ENCODE measurements around the gene SHISA4. TPM values are rescaled to one million over a fixed set of nuclear protein-coding genes. Genes with fewer than 3 reads are reported as not detected.

SHISA4 gene
- total and polyA plus RNA-seq, 12 donors: 32.9 to 221 (median 77.9) TPM

DNA sequence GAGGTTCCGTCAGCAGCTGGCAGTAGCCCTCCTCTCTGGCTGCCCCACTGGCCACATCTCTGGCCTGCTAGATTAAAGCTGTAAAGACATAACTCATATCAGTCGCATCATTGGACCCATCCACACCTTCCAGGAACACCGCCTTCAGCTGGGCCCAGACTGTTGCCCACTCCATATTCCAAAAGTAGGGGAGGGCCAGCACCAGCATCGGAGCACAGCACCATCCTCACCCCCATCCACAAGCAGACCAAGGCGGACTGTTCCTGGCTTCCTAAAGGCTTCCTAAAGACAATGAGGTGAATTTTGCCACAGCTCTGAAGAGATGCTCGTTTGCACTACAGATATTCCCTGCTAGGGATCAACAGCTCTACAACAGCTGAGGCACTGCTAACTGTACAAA, 3.5 kb downstream of the SHISA4 start:
- TF ChIP-seq, protein P1, sequence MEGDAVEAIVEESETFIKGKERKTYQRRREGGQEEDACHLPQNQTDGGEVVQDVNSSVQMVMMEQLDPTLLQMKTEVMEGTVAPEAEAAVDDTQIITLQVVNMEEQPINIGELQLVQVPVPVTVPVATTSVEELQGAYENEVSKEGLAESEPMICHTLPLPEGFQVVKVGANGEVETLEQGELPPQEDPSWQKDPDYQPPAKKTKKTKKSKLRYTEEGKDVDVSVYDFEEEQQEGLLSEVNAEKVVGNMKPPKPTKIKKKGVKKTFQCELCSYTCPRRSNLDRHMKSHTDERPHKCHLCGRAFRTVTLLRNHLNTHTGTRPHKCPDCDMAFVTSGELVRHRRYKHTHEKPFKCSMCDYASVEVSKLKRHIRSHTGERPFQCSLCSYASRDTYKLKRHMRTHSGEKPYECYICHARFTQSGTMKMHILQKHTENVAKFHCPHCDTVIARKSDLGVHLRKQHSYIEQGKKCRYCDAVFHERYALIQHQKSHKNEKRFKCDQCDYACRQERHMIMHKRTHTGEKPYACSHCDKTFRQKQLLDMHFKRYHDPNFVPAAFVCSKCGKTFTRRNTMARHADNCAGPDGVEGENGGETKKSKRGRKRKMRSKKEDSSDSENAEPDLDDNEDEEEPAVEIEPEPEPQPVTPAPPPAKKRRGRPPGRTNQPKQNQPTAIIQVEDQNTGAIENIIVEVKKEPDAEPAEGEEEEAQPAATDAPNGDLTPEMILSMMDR (IDR thresholded peaks at IDR 0.05): no peak
- no peak for TF ChIP-seq POLR2A (IDR thresholded peaks at IDR 0.05)
- no peak for DNase-seq
- H3K36me3 ChIP-seq (replicated peaks in 1 of 2): no peaks in the 10 kb centered on the region
- H3K4me3 ChIP-seq: no peak overlapping the region
- peaks cover 15 to 27% of the 10 kb centered on the region in 2 donors for H3K4me1 ChIP-seq (replicated peaks in 1 of 2)
- no peaks in the 10 kb centered on the region for H3K9me3 ChIP-seq (replicated peaks in 1 of 3)
- intact Hi-C loops (cut with DNase I): loop anchor here (10.0 kb wide), 1 partner anchor 233 kb away; the partner anchor contains the start of gene GPR37L1 (in 2 of the 2)
- no peaks in the 10 kb centered on the region for H3K27me3 ChIP-seq
- H3K27ac ChIP-seq: peak overlapping the region in 1 of 5 donors; percentile 4
- WGBS, 4 donors: 90 to 93% (median 91%) methylated on average over 4 to 6 of the region's 6 CpGs

DNA sequence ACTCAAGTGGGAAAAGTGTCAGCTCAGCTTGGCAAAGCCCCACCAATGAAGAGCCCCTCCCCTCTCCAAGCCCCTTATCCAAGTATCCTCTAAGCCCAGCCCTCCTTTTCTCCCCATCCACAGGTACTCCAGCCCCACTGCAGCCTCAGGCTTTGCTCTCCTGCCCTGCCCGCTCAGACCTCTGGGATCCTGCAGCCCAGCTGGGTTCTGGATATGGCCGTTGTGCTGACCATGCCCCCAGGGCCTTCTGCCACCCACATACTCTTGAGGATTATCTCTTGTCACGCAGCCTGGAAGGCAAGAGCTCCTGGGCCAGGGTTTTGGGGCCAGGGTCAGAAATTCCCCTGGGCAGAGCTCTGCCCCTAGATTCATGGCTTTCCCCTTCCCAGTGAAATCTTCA, 4.7 kb downstream of the SHISA4 start:
- peaks cover 0 to 8% of the 10 kb centered on the region in 2 donors for H3K36me3 ChIP-seq (replicated peaks in 1 of 2)
- no peak overlapping the region for H3K4me3 ChIP-seq
- 48 to 74% (median 58%) methylated on average over 1 to 3 of the region's 3 CpGs for WGBS, 4 donors
- H3K4me1 ChIP-seq (replicated peaks in 1 of 2): peaks cover 8 to 15% of the 10 kb centered on the region in 2 donors
- H3K27me3 ChIP-seq: no peaks in the 10 kb centered on the region
- DNase-seq: no peak
- TF ChIP-seq POLR2A (IDR thresholded peaks at IDR 0.05): no peak
- TF ChIP-seq, protein P1 (IDR thresholded peaks at IDR 0.05): no peak
- H3K27ac ChIP-seq: peak overlapping the region in 1 of 5 donors; percentile 47
- intact Hi-C loops (cut with DNase I): loop anchor here (10.0 kb wide), 1 partner anchor 231 kb away; the partner anchor contains the start of gene GPR37L1 (in 2 of the 2)
- no peaks in the 10 kb centered on the region for H3K9me3 ChIP-seq (replicated peaks in 1 of 3)

DNA sequence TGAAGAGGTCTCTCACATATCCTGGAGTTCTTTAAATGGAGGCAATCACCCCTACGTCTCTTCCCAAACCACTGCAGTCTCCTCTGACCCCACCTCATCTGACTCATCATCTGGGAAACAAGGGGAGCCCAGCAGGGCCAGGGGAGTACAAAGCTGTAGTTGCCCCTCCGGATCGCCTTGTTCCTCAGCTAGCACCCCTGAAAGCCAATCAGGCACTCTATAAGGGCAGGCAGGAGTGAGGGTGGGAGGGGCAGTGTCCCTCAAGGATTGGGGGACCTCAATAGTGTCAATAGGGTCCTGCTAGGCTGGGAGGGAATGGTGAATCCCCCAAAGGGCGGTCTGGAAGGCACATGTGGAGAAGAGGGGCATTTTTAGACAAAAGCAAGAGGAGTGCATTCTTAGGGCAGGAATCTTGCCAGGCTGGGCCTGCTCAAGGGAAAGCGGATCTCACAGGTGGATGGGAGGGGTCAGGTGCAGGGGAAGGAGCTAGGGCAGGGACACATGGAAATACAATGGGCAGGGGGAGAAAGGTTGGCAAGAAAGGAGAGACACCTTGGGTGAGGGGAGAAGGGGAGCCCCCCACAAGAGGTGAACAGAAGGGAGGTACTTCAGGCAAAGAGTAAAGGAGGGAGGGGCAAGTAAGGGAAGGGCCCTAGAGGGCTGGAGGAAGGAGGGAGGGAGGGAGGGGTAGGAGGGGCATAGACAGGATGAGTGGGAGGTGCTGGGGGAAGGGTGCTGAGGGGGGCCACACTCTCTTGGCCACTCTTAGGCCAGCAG, 5.8 kb downstream of the SHISA4 start:
- H3K4me3 ChIP-seq: no peak overlapping the region
- peaks cover 2 to 12% of the 10 kb centered on the region in 2 donors for H3K4me1 ChIP-seq (replicated peaks in 1 of 2)
- intact Hi-C loops (cut with DNase I): loop anchor here (2.0 to 10.0 kb wide), 2 partner anchors 74 to 230 kb away; partner anchors contain the start of gene GPR37L1 (in 2 of the 2)
- H3K36me3 ChIP-seq (replicated peaks in 1 of 2): peaks cover 0 to 16% of the 10 kb centered on the region in 2 donors
- 81 to 85% (median 82%) methylated on average over 5 of the region's 5 CpGs for whole genome bisulfite sequencing, 4 donors
- H3K27me3 ChIP-seq: no peaks in the 10 kb centered on the region
- H3K27ac ChIP-seq: peak overlapping the region in 1 of 5 donors; percentile 63
- no peak for TF ChIP-seq POLR2A (IDR thresholded peaks at IDR 0.05)
- TF ChIP-seq, protein P1 (IDR thresholded peaks at IDR 0.05): no peak
- no peaks in the 10 kb centered on the region for H3K9me3 ChIP-seq (replicated peaks in 1 of 3)
- no peak for DNase-seq

DNA sequence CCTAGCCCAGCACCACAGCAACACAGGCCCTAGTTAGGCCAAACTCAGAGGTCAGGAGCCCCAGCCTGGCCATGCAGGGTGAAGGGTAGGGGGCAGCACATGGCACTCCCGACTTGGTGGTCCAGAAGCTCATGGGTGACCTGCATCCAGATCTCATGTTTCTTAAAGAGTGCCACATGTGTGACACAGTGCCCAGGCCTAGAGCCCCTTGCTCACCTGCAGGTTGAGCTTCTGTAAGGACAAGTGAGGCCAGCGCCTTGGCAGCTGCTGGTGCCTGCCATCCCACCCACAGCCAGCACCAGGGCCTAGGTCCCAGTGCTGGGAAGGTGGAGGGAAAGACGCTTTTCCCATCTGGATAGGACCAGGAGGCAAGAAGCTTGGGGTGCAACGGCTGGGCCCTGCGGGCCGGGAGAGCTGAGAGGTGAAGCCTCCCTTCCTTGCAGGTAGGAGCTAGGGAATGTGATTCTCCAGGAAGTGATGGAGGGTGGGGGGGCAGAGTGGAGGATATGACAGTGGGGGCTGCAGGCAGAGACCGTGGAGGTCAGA, 6.5 kb downstream of the SHISA4 start:
- H3K27me3 ChIP-seq: no peaks in the 10 kb centered on the region
- no peak for TF ChIP-seq POLR2A (IDR thresholded peaks at IDR 0.05)
- TF ChIP-seq, protein P1 (IDR thresholded peaks at IDR 0.05): no peak
- H3K9me3 ChIP-seq (replicated peaks in 1 of 3): no peaks in the 10 kb centered on the region
- DNase-seq: no peak
- H3K36me3 ChIP-seq (replicated peaks in 1 of 2): peaks cover 0 to 20% of the 10 kb centered on the region in 2 donors
- H3K4me3 ChIP-seq: no peak overlapping the region
- H3K27ac ChIP-seq: peak overlapping the region in 2 of 5 donors; percentile 46 to 63
- H3K4me1 ChIP-seq (replicated peaks in 1 of 2): peaks cover 0 to 5% of the 10 kb centered on the region in 2 donors
- 80 to 92% (median 84%) methylated on average over 6 to 7 of the region's 7 CpGs for WGBS, 4 donors
- intact Hi-C loops (cut with DNase I): loop anchor here (2.0 to 10.0 kb wide), 2 partner anchors 74 to 230 kb away; partner anchors contain the start of gene GPR37L1 (in 2 of the 2)
